Fibroblast of skin of left biceps (primary cell): ENCODE results near the gene COL4A1.
A peak's percentile ranks its signal among the peaks of the same experiment; 100 is the strongest.

ENCODE experiments used
- DNase-seq, 2 experiments: peaks; one replicate each; pipeline ENCODE4 v3.0.0-alpha.2; 2013; ENCODE audit warnings: low read depth in 2 of 2

The COL4A1 gene

DNA sequence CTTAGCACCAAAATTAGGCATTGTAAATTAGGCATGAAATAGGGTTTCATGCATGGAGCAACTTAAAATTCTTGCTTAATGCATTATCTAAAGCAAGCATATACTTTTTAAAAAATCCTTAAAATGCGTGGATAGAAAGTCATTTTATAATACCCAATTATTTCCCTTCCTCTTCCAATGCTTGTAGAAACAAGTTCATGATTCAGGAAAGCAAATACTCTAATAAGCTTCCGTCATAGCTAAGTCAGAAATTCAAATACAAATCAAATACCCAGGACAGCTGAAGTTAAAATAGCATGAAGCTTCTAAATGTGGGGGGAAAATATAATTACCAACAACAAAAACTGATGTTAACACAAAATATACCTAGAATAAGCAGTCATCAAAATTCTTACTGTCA is 89.1 kb downstream of the COL4A1 start:
- DNase-seq, result no peak

- no peak for DNase-seq
Observed at GRCh38 chr13:110217085-110217484, 89.9 kb downstream of the COL4A1 start.

GRCh38 chr13:110216398-110217041 is 90.4 kb downstream of the COL4A1 start:
- DNase-seq, result no peak

DNA sequence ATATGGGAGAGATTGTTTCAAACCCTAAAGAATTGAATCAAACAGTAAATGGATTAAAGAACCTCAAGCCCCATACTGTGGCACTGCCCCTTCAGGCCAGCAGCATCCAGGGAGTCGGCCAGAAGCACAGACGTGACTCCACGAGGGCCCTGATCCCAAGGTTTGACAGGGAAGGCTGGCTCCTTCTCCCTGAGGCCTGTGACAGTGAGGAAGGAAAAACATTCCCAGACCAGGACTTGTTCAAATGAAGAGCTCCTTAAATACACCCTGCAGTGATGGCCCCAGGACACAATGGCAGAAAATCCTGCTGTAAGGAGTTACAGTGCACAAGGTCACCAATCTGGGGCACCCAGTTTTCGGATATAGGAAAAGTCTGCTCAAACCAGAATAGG is 91.0 kb downstream of the COL4A1 start:
- no peak for DNase-seq

DNA sequence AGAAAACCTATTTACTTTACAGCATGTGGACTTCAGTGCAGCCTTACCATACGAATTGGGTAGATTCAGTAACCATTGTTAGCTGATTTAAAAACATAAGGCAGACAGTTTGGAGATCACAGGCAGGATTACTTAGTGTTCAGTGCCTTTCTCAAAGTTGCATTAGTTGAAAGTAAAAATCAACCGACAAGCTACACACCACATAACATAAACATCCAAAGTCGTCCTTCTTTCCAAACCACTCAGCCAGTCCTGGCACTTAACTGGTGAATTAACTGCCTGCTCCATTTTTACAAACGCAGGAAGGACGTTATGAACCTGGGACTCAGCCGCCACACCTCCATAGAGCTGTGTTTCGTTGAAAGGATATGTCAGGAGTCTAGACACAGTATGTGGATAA is 91.4 kb downstream of the COL4A1 start:
- no peak for DNase-seq

- DNase-seq, result no peak
Observed at GRCh38 chr13:110214637-110215036, 92.3 kb downstream of the COL4A1 start.

- no peak for DNase-seq
Observed at GRCh38 chr13:110213461-110214074, 93.4 kb downstream of the COL4A1 start.

- no peak for DNase-seq
Observed at GRCh38 chr13:110212529-110212928, 94.4 kb downstream of the COL4A1 start.

DNA sequence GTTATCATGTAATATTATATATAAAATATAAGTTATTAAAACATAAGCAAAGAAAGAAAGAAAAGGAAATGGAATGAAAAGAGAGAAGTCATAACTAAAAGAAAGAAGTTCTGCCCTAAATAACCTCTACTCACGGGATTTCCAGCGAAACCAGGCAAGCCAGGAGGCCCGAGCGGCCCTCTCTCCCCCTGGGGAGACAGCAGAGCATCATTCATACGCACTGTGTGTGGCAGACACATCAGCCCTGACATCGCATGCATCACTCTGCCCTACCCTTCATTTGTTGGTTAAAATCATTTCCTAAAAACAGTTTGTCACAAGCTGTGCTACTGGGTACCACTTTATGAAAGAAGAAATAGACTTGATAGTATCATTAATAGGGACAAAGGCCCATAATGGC is 95.2 kb downstream of the COL4A1 start:
- no peak for DNase-seq

GRCh38 chr13:110211046-110211445 is 95.9 kb downstream of the COL4A1 start:
- no peak for DNase-seq

DNA sequence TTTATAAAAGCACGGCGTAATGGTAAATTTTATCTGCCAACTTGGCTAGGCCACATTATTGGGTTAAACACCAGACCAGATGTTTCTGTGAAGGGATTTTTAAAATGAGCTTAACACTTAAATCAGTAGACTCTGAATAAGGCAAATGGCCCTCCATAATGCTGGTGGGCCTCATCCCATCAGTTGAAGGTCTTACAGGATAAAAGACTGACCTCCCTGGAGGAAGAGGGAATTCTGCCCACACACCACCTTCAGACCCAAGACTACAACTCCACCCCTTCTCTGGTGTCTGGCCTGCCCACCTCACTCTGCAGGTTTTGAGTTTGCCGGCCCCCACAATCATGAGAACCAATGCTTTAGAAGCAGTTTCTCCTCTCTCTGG is 96.4 kb downstream of the COL4A1 start:
- no peak for DNase-seq

DNA sequence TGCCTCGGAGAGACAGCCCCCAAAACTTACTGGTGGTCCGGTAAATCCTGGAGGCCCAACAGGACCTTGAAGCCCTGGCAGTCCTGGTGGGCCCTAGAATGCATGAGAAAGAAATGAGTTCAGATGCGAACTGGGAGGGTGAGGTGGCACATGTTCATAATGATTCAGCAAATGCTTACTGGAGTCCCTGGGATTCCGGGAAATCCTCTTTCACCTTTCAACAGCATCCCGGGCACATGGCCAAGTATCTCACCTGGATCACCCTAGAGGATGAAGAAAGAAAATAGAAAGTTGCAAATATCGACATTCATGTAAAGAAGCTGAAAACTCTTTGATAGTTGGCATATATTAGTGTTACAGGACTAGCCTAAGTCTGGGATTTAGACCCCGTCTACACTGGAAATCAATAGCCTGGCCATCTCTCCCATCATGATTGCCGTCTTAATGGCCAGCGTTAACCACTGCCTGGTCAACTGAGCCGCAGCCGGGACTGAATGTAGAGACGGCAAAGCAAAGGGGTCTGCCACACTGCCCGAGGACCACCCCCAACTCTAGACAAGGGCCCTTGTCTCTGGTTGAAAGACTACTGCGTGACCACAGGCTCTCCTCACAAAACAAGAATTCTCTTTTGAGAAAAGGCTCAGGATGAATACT is 96.9 kb downstream of the COL4A1 start:
- DNase-seq, result no peak

- DNase-seq, result no peak
Observed at GRCh38 chr13:110208116-110208515, 98.8 kb downstream of the COL4A1 start.

DNA sequence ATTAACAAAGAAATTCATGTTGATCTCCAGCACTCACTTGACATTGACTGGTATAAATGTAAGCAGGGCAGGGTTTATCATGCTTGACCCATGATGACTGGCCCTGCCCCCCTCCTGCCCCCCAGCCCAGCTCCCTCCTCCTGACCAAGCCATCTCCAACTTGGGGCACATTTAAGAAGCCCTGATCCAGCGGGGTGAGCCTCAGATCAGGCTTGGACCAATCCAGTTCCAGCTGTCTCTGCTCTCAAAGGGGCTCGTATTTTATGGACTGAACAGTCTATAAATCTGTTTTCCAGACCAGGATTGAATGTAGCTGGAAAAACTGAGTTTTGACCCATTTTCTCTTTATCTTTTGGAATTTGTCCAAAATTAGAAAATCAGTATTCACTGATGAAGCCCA is 100.0 kb downstream of the COL4A1 start:
- DNase-seq, result no peak

- DNase-seq, result no peak
Observed at GRCh38 chr13:110206185-110206584, 100.8 kb downstream of the COL4A1 start.

DNA sequence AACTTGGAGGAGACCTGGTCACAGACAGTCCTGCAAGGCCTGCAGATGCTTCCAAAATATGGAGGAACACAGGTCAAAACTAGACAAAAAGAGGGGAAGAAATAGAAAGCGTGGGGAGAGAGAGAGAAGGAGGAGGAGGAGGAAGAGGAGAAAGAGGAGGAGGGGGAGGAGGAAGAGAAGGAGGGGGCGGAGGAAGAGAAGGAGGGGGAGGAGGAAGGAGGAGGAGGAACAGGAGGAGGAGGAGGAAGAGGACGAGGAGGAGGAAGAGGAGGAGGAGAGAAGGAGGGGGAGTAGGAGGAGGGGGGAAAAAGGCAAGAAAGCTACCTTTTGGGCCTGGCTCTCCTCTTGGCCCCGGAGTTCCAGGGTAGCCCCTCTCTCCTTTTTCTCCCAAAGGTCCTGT is 105.8 kb downstream of the COL4A1 start:
- no peak for DNase-seq

- no peak for DNase-seq
Observed at GRCh38 chr13:110200276-110200870, 106.6 kb downstream of the COL4A1 start.

- no peak for DNase-seq
Observed at GRCh38 chr13:110199046-110199831, 107.7 kb downstream of the COL4A1 start.

GRCh38 chr13:110197471-110197870 is 109.5 kb downstream of the COL4A1 start:
- no peak for DNase-seq

DNA sequence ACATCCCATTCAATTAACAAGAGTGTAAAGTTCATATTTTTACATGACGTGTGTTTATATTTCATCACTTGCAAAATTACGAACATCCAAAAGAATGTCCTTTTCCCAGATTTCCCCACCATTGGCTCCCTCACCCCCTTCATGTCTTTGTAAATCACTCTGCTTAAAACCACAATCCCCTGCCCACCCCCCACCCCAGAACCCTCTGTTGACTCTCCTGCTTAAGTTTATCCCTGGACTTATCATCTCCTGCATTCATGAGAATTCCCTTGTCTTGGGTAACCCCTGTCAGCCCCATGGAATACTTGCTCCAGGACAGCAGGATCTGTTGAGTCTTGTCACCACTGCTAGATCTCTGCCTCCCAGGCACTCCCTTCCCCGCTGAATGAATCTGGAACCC is 109.9 kb downstream of the COL4A1 start:
- DNase-seq, result peak; percentile 44 to 47

DNA sequence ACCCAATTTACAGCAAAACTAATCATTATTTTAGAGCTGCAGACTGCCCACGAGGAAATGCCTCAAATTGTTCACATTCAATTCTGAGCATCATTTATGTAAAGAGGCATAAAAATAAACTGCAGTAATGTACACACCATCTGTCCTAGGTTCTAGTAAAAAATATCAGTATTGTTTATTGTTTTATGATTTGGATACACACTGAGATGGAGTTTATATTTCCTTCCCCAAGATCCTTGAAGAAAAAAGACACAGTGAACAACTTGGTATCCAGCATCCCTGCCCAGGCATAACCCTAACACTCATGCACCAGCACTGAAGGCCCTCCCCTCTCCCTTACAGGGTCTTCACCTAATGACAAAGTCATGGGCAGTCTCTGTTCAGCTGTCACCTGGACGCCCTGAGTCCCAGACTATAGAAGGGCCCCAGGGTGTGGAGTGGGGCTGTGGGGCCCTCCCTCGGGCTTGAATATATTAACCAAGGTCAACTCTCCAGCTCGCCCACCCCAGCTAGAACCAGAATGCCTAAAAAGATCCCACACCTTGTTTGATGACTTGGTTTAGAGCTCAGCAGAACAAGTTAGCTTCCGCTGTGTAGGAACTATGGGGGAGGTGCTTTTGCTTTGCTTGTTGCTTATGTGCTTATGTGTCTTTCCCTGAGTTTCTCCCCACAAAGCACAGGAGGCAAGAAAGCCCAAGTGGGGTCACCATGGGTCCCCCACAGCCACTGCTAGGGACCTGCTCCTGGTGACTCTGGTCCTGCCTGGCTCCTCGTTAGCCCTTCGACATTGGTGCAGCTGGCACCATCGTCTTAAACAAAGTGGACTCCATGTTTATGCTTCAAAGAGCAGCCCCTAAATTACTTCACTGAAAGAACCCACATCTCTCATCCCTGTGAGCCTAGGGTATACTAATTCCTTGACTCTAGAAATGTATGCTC is 111.1 kb downstream of the COL4A1 start:
- DNase-seq, result no peak
